HG03103 (cell line): ENCODE measurements around the gene ARID5A.
A peak's percentile ranks its signal among the peaks of the same experiment; 100 is the strongest.

Experiments used
- ATAC-seq: cut with Tn5 transposase; IDR thresholded peaks from one replicate; pipeline ENCODE4 v1.9.1; 2021; ENCODE audit warnings: low read depth; ENCODE audit not compliant: unreplicated experiment

The ARID5A gene

GRCh38 chr2:96506016-96506906 is 30.3 kb upstream of the ARID5A start:
- ATAC-seq, result no peak

DNA sequence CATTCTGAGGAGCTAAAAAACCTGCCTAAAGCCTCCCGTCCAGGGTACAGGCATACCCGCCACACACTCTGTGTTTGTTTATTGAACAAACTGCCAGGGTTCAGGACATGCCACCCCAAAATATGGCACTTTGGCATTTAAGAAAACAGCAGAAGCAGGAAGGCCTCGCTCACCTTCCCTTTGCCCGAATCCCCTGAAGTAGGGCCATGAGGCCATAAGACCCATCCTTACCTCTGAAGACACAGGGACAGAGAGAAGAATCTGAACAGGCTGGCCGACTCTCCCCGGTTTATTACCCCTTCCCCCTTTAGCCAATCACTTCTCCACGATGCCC is 29.7 kb upstream of the ARID5A start:
- no peak for ATAC-seq

- no peak for ATAC-seq
Measured at GRCh38 chr2:96507957-96508520, 28.5 kb upstream of the ARID5A start.

DNA sequence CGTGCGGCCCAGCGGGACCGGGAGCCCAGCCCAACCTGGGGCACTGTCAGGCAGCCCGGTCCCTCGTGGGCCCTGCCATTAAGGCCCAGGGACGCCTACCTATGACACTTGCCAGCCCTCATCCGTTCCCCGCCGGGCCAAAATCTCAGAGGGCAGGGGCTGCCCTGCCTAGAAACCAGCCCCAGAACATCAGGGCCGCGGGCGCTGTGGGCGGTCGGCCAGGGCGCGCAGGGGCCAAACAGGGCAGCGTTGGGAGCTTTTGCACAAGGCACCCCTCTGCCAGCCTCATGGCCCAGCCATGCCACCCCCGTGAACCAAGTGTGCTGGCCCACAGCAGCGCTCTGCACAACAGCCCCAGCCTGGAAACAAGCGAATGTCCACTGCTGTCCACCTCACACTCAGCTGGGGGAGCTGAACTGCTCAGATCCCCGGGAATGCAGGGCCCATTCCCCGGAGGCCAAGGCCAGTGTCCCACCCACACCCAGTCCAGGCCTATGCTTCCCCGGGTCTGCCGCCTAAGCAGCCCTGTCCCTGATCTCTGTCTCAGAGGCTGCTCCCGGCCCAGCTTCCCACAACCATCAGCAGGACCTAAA is 27.9 kb upstream of the ARID5A start:
- ATAC-seq, result no peak

DNA sequence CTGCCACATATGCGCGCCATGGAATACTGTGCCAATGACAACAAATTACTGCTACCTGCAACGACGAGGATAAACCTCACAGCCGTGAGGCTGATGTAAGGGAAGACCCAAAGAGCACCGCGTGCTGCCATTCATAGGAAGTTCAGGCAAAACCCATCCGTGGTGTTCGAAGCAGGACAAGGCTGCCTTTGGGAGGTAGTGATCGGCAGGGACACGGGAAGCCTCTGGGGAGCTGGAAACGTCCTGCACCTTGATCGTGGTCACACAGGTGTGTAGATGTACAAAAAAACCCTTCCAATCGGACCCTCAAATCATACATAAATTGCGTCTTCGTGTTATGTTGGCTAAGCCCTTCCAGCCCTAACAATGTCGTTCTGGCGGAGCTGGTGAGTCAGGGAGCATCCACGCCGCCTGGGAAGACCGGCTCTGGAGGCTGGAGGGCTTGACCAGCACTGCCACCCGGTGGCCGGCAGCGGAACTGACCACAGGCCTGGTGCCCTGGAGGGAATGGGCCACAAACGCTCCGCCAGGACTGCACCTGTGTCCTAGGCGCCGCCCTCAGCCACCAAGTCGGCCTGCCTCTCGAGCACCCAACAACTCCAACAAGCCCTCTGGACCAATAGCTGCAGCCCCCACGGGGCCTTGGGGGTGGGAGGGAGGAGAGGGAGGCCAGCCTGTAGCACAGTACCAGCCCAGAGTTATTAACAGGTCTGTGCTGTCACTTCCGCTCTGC is 27.3 kb upstream of the ARID5A start:
- peak; percentile 46 for ATAC-seq

DNA sequence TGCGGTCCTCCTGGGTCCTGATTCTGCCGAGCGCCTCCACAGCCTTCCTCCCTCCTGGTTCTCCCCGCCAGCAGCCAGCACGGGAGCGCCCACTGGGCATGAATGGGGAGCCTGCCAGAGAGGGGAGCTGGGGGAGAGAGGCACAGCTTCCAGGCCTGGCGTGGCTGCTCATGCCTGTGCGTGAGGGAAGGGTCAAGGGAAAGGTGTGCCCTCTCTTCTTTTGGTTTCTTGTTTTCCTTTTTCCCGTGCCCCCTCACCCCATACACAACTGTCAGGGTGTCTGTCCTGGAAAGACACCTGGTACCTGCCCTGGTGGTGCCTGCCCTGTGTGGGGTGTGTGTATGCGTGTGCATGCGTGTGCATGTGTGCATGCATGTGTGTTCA is 26.7 kb upstream of the ARID5A start:
- no peak for ATAC-seq

GRCh38 chr2:96510931-96511595 is 25.5 kb upstream of the ARID5A start:
- ATAC-seq, result no peak

- ATAC-seq, result no peak
Measured at GRCh38 chr2:96511851-96512250, 24.7 kb upstream of the ARID5A start.

DNA sequence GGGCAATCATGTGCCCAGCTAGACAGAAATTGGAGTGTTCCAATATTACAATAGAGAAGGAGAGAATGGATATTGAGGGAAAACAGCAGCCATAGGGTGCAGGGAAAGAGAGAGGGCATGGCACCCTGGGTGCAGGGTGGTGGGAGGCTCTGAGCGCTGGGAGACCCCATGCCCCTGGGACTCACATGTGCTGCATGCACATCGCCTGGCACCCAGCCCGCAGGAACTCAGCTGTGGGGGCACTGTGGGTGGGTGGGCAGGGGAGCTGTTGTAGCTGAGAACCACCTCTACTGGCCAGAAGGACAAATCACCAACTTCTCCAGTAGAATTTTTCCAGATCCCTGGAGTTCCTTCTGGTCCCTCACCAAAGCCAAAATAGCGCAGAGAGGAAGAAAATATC is 24.2 kb upstream of the ARID5A start:
- no peak for ATAC-seq

GRCh38 chr2:96514521-96514920 is 22.0 kb upstream of the ARID5A start:
- no peak for ATAC-seq

DNA sequence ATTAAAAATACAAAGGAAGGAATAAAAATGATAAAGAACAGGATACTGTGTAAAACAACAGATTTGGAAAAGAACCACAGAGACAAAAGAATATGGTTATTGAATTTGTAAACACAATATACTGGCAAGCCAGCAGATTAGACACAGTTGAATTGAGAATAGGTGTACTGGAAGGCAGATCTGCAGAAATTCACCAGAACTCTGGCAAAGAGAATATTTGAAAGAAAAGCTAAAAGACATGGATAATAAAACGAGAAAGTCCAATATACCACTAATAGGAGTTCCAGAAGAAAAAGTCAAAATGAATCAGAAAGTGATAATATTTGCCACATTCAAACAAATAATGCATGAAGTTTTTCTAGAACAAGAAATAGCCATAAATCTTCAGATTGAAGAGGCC is 19.5 kb upstream of the ARID5A start:
- ATAC-seq, result no peak

DNA sequence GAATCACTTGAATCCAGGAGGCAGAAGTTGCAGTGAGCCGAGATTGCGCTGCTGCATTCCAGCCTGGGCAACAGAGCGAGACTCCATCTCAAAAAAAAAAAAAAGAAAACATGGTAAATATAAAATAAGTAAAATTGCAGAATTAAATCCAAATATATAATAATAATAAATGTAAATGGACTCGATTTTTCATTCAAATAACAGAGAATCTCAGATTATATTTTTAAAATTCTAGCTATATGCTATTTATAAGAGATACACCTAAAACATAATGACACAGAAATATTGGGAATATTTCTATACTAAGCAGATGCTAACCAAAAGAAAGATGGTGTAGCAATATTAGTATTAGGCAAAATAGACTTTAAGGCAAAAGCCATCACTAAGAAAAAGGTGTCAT is 16.3 kb upstream of the ARID5A start:
- no peak for ATAC-seq

GRCh38 chr2:96520697-96521096 is 15.9 kb upstream of the ARID5A start:
- no peak for ATAC-seq

DNA sequence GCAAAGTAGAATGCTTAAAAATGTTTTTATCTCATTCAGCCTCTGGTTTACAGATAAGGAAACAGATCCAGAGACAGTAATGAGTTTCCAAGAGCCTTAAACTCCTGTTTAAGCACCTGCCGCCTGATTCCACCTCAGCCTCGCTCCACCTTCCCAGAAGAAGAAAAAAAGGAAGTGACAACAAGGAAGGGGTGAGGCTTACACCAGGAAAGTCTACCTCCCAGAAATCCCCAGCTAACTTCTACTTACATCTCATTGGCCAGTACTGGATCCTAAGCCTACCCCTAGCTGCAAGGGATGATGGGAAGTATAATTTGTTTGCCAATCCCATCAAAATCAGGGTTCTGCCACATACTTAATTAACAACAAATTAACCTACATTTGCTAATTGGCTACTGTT is 15.3 kb upstream of the ARID5A start:
- ATAC-seq, result no peak

GRCh38 chr2:96522304-96523203 is 14.0 kb upstream of the ARID5A start:
- ATAC-seq, result no peak

GRCh38 chr2:96523659-96524481 is 12.7 kb upstream of the ARID5A start:
- ATAC-seq, result no peak

GRCh38 chr2:96524482-96525210 is 11.9 kb upstream of the ARID5A start:
- ATAC-seq, result no peak

DNA sequence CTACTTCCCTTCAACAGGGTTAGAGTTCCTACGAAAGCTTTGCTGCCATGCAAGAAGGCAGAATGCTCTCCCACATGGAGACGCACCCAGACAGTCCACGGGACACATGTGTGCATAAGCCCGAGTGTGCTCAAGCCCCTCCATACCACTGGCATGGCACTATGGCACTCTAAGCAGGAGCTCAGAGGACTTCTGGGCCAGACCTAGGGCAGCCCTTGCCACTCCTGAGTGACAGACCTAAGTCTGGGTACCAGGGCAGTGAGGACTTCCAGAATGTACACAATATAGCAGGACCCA is 11.4 kb upstream of the ARID5A start:
- no peak for ATAC-seq
